K562 (cell line): ENCODE results near the gene POT1. TPM values are rescaled to one million over a fixed set of nuclear protein-coding genes. Genes with fewer than 3 reads are reported as not detected.

Experiments
- ADNP ChIP-seq: fragments of 200-800 bp; sonication (Bioruptor generic); IDR thresholded peaks from 2 replicates; pipeline ENCODE4 v1.6.1; 2016; ENCODE audit warnings: missing genetic modification characterization, missing compliant biosample characterization
- CBFA2T3 ChIP-seq: fragments of 450-650 bp; IDR thresholded peaks from 2 replicates; pipeline ENCODE4 v1.6.1; 2017
- FOS ChIP-seq: IDR thresholded peaks from 3 replicates; pipeline ENCODE4 v1.6.1; 2011; ENCODE audit not compliant: insufficient read length; ENCODE audit errors: extremely low read depth
- ILF3 ChIP-seq: fragments of 450-650 bp; IDR thresholded peaks from 2 replicates; pipeline ENCODE4 v1.6.1; 2018; ENCODE audit warnings: antibody characterized with exemption, mild to moderate bottlenecking, moderate library complexity, borderline replicate concordance
- NBN ChIP-seq: fragments of 450-650 bp; IDR thresholded peaks from 2 replicates; pipeline ENCODE4 v1.6.1; 2016; ENCODE audit warnings: low read depth, mild to moderate bottlenecking
- NCOA6 ChIP-seq: fragments of 450-650 bp; IDR thresholded peaks from 2 replicates; pipeline ENCODE4 v1.6.1; 2017; ENCODE audit warnings: mild to moderate bottlenecking
- SLC30A9 ChIP-seq: fragments of 250-450 bp; sonication (Bioruptor Pico); IDR thresholded peaks from 2 replicates; pipeline ENCODE4 v1.8.0; 2022; ENCODE audit warnings: mild to moderate bottlenecking, moderate library complexity
- TBL1XR1 ChIP-seq, 2 experiments: IDR thresholded peaks; 2 replicates each; pipeline ENCODE4 v1.6.1; 2012; ENCODE audit warnings: improper control_type of control experiment in 2 of 2, low read length in 2 of 2, mild to moderate bottlenecking in 1 of 2
- ZNF717 ChIP-seq: fragments of 250-450 bp; sonication (Bioruptor Pico); IDR thresholded peaks from 2 replicates; pipeline ENCODE4 v1.5.0; 2021
- polyA plus RNA-seq, 8 experiments: library from polyadenylated mRNA; depleted of rRNA in 4 of 8; stranded (reverse) in 5 of 8; unstranded in 3 of 8; fragments of >200 nt; fragmentation: Nextera tagmentation in 2 of 8; fragmentation: Illumina TruSeq in 1 of 8; extraction: Ambion mirVana in 2 of 8; extraction: Trizol in 1 of 8; gene quantifications; 2 replicates each; pipeline versions ENCODE4 v1.2.1 to v1.2.3, GENCODE V29; 2011 to 2014; ENCODE audit warnings: inconsistent platforms in 1 of 8, missing spikeins in 1 of 8
- total RNA-seq, 7 experiments: library from RNA; depleted of rRNA in 6 of 7; stranded (reverse); fragments of >200 nt in 6 of 7; fragmentation: Illumina TruSeq in 2 of 7; extraction: Trizol in 2 of 7; gene quantifications; 2 replicates each; pipeline versions ENCODE4 v1.2.1 to v1.2.3, GENCODE V29; 2011 to 2021; ENCODE audit warnings: low replicate concordance in 1 of 7
- TF ChIP-seq, protein P1 (sequence below): fragments of 450-650 bp; formaldehyde crosslinking; conservative IDR thresholded peaks from 2 replicates; pipeline ENCODE4 v1.4.0; 2022; ENCODE audit warnings: mild to moderate bottlenecking, missing genetic modification characterization
- TF ChIP-seq, protein P2 (sequence below): fragments of 250-450 bp; sonication (Bioruptor Pico); IDR thresholded peaks from 2 replicates; pipeline ENCODE4 v1.4.0; 2020; ENCODE audit warnings: mild to moderate bottlenecking, moderate library complexity
- TF ChIP-seq, protein P3 (sequence below), 2 experiments: fragments of 150-350 bp in 1 of 2; IDR thresholded peaks; 2 replicates each; pipeline ENCODE4 v1.6.1; 2012 to 2016; ENCODE audit warnings: low read depth in 2 of 2, low read length in 2 of 2, mild to moderate bottlenecking in 1 of 2, moderate library complexity in 1 of 2
- TF ChIP-seq, protein P4 (sequence below): sonication (generic); formaldehyde crosslinking; IDR thresholded peaks from 2 replicates; pipeline ENCODE4 v1.8.1; 2023; ENCODE audit warnings: mild to moderate bottlenecking, missing genetic modification reagents
- TF ChIP-seq, protein P5 (sequence below): fragments of 250-450 bp; sonication (Bioruptor Pico); IDR thresholded peaks from 2 replicates; pipeline ENCODE4 v1.6.1; 2021; ENCODE audit warnings: mild to moderate bottlenecking
- TF ChIP-seq, protein P6 (sequence below), 2 experiments: fragments of 250-450 bp in 1 of 2; fragments of 450-650 bp in 1 of 2; sonication (Bioruptor Pico) in 1 of 2; IDR thresholded peaks; 2 replicates each; pipeline versions ENCODE4 v1.6.1 to v1.8.0; 2016 to 2021; ENCODE audit warnings: mild to moderate bottlenecking in 2 of 2, moderate library complexity in 2 of 2, missing compliant biosample characterization in 1 of 2, missing genetic modification characterization in 1 of 2

Gene POT1
- total and polyA plus RNA-seq, 9 of the 15 experiments (the other 6 are each of a cell fraction or from before 2014, with no cell fraction given) = 37.9 to 140 (median 63.6) TPM

DNA sequence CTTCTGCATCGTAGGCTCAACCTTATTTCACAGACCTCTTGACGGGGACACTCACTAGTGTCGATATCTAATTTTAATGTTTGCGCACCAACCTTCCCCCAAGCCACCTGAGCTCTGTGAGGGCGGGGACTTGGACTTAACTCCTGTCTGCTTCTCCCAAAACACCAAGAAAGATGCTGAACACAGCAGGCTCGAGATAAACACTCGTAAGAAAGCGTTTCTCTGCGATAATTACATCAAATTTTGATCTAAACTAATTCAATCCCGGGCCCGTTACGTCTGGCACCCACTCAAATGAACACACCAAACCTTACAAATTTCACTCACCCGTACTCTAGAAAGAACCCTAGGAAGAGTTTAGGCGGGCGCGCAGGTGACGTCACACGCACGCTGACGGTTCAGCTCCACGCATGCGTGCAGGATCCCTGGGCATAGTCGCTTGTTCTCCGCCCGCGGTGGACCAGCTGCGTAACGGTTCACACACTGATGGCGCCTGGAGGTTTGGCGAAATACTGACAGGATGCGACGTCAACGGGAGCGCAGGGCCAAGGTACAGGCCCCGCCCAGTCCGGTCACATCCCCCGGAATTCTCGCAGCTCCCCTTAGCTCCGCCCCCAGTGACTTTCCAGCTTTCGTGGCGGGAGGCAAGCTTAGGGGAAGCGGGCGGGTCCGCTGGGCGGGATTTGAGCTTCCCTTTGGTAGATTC lies at the start of gene POT1 (continued):
- TF ChIP-seq, protein P1, sequence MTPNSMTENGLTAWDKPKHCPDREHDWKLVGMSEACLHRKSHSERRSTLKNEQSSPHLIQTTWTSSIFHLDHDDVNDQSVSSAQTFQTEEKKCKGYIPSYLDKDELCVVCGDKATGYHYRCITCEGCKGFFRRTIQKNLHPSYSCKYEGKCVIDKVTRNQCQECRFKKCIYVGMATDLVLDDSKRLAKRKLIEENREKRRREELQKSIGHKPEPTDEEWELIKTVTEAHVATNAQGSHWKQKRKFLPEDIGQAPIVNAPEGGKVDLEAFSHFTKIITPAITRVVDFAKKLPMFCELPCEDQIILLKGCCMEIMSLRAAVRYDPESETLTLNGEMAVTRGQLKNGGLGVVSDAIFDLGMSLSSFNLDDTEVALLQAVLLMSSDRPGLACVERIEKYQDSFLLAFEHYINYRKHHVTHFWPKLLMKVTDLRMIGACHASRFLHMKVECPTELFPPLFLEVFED (CRISPR knock-in tag) = peak; percentile 49; the same call in 1 of the 2 replicates
- TF ChIP-seq TBL1XR1 (IDR thresholded peaks at IDR 0.05; ENCODE audit: low read length in 2 of 2) = peak in 1 of 2 experiments; percentile 96; a peak in 2 of 4 replicates
- peak; percentile 99 for TF ChIP-seq NBN
- TF ChIP-seq, protein P2, sequence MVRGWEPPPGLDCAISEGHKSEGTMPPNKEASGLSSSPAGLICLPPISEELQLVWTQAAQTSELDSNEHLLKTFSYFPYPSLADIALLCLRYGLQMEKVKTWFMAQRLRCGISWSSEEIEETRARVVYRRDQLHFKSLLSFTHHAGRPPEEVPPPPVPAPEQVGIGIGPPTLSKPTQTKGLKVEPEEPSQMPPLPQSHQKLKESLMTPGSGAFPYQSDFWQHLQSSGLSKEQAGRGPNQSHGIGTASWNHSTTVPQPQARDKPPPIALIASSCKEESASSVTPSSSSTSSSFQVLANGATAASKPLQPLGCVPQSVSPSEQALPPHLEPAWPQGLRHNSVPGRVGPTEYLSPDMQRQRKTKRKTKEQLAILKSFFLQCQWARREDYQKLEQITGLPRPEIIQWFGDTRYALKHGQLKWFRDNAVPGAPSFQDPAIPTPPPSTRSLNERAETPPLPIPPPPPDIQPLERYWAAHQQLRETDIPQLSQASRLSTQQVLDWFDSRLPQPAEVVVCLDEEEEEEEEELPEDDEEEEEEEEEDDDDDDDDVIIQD (CRISPR knock-in tag) = no peak
- TF ChIP-seq SLC30A9 = no peak
- TF ChIP-seq, protein P3, sequence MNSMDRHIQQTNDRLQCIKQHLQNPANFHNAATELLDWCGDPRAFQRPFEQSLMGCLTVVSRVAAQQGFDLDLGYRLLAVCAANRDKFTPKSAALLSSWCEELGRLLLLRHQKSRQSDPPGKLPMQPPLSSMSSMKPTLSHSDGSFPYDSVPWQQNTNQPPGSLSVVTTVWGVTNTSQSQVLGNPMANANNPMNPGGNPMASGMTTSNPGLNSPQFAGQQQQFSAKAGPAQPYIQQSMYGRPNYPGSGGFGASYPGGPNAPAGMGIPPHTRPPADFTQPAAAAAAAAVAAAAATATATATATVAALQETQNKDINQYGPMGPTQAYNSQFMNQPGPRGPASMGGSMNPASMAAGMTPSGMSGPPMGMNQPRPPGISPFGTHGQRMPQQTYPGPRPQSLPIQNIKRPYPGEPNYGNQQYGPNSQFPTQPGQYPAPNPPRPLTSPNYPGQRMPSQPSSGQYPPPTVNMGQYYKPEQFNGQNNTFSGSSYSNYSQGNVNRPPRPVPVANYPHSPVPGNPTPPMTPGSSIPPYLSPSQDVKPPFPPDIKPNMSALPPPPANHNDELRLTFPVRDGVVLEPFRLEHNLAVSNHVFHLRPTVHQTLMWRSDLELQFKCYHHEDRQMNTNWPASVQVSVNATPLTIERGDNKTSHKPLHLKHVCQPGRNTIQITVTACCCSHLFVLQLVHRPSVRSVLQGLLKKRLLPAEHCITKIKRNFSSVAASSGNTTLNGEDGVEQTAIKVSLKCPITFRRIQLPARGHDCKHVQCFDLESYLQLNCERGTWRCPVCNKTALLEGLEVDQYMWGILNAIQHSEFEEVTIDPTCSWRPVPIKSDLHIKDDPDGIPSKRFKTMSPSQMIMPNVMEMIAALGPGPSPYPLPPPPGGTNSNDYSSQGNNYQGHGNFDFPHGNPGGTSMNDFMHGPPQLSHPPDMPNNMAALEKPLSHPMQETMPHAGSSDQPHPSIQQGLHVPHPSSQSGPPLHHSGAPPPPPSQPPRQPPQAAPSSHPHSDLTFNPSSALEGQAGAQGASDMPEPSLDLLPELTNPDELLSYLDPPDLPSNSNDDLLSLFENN (IDR thresholded peaks at IDR 0.05; ENCODE audit: low read depth in 2 of 2, low read length in 2 of 2) = no peak
- no peak for TF ChIP-seq NCOA6
- TF ChIP-seq, protein P4, sequence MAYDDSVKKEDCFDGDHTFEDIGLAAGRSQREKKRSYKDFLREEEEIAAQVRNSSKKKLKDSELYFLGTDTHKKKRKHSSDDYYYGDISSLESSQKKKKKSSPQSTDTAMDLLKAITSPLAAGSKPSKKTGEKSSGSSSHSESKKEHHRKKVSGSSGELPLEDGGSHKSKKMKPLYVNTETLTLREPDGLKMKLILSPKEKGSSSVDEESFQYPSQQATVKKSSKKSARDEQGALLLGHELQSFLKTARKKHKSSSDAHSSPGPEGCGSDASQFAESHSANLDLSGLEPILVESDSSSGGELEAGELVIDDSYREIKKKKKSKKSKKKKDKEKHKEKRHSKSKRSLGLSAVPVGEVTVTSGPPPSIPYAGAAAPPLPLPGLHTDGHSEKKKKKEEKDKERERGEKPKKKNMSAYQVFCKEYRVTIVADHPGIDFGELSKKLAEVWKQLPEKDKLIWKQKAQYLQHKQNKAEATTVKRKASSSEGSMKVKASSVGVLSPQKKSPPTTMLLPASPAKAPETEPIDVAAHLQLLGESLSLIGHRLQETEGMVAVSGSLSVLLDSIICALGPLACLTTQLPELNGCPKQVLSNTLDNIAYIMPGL = no peak; the same call in 1 of the 2 replicates
- TF ChIP-seq, protein P5, sequence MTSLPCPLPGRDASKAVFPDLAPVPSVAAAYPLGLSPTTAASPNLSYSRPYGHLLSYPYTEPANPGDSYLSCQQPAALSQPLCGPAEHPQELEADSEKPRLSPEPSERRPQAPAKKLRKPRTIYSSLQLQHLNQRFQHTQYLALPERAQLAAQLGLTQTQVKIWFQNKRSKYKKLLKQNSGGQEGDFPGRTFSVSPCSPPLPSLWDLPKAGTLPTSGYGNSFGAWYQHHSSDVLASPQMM = no peak
- TF ChIP-seq, protein P6, sequence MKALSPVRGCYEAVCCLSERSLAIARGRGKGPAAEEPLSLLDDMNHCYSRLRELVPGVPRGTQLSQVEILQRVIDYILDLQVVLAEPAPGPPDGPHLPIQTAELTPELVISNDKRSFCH (CRISPR knock-in tag; IDR thresholded peaks at IDR 0.05) = no peak
- TF ChIP-seq, protein P6 (tag; IDR thresholded peaks at IDR 0.05) = no peak
- TF ChIP-seq FOS = no peak
- no peak for TF ChIP-seq ADNP
- TF ChIP-seq CBFA2T3 = no peak
- no peak for TF ChIP-seq ZNF717 (CRISPR knock-in tag)
- TF ChIP-seq ILF3 = no peak
